HG02852 (cell line): Measurements from ENCODE around the gene SFXN3.

Experiments
- ATAC-seq: cut with Tn5 transposase; IDR thresholded peaks from one replicate; pipeline ENCODE4 v1.9.1; 2021; ENCODE audit warnings: mild to moderate bottlenecking, moderate library complexity; ENCODE audit not compliant: unreplicated experiment

SFXN3 gene

DNA sequence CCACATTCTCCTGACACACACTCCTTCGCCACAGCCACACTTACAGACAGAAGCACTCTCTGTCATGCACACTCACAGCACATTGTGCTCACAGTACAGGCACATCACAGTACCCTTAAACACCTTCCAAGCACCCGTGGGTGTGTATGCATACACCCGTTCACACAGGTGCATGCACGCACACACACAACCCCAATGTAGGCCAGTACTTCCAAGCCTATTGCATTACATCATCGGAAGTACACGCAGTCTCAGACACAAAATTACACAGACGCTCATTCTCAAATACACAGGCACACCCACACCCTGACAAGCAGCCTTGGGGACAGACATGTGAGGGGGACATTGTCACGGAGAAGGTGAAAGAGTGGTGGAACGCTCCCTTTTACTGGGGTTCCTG lies 41.9 kb downstream of the SFXN3 start:
- no peak for ATAC-seq

DNA sequence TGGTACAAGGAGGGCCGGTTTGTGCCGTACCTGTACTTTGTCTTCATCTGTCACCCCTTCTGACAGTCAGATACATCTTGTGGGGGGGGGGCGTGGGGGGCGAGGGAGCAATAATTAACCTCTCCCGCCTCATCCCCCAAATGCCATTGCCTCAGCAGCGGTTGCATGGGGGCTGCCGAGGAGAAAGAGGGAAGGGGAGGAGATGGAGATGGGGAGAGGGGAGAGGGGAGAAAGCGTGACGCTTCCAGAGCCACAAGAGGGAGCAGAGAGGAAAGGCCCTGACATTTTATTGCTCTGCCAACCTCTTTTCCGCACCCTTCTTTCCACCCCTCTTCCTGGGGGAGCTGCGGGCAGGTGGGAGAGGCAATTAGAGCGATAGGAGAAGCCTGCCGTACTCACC lies 42.6 kb downstream of the SFXN3 start:
- no peak for ATAC-seq

DNA sequence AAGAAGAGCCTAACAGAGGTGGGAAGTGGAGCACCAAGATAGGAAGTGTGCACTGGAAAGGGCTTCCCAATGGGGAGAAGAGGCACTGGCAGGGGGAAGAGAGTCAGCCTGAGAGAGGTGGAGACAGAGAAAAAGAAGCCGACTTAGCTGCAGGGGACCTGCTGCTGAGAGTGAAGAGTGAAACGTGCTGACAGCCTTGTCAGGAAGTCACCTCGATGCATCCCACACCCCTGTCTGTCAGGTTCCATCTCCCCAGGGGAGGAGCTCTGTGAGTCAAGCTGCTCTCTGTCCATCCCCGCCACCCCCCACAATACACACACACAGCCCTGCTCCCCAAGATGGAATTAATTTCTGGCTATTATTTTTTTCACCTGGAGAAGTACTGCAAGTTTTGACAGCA lies 44.7 kb downstream of the SFXN3 start:
- no peak for ATAC-seq

DNA sequence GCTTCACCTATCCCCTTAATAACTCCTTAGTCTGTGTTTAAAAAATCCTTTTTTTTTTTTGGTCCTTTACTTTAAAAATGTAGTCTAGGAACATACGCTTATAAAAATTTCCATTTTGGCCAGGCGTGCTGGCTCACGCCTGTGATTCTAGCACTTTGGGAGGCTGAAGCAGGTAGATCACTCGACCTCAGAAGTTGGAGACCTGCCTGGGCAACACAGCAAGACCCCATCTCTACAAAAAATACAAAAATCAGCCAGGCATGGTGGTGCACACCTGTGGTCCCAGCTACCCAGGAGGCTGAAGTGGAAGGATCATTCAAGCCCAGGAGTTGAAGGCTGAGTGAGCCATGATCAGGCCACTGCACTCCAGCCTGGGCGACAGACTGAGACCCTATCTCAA lies 45.6 kb downstream of the SFXN3 start:
- no peak for ATAC-seq

DNA sequence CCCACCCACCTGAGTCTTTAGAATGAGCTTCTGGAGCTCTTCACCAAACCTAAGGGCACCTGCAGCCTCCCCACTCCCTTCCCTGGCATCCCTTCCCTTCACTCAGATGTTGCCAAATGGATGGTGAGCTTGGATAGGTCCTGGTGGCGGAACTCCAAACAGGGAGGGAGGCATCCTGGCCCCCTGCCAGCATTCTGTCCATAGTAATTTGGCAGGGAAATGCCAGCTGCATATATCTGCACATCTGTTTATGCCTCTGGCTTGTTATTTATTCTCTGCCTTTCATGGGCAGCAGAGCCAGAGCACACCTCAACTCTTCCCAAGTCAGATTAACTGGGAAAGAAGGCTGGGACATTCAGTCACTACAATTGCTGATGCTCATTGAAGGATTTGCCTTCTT lies 48.8 kb downstream of the SFXN3 start:
- ATAC-seq, result no peak

DNA sequence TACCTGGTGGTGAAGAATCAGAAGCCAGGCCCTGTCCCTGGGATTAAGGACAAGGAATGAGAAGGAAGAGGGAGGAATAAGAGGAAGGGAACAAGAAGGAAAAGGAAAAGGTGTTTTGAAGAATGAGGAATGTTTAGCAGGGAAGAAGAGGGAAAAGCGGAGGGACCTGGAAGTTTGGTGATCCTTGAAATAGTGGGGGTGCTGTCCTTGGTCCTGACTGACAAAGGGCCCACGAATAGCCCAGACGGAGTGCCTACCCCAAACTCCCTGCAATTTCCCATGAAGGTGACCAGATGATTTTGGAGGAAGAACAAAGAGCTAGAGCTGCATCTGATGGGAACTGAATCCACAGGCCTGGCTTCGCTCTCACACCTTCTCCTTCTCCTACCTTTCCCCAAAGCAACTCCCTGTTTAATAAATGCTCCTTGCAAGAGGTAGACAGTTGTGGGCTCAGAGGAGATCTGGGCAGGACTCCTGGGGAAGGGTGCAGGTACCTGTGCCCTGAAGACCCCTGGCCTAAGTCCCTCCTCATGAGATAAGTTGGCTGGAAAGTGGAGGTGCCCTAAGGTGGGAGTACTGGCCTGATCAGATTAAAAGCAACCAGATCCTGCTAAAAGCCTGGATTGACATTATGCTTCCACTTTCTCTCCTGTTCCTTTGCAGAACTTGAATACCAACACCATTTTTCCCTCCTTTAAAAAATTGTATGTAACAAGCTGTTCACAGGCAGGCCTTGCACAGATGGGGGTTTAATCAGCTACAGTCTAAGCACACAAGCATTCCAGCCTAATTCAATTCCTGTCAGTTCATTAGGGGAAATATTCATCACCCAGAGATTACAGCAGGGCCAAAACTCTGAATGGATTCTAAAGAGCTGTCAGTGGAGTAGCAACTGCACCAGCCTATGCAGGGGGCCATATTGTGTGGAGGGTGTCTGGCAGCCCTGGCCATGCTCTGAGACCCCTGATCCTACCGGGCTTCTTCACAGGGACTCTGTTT lies 50.2 kb downstream of the SFXN3 start:
- no peak for ATAC-seq

DNA sequence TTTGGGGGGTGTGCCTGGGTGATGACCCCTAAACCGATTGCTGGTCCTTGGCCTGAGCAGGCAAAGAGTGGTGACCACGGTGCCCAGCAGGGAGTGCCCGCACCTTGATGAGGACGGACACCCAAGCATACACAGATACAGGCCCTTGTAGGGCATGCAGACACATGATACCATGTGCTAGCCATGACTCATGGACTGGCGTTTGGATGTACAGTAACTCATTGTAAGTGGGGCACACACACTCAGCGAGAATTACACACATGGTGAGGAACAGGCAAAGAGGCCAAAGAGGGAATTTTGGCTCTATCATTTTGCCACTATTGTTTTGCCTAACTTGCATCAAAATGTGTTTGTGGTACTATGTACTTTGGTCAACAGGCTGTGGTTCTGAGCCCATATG lies 54.8 kb downstream of the SFXN3 start:
- ATAC-seq, result no peak

DNA sequence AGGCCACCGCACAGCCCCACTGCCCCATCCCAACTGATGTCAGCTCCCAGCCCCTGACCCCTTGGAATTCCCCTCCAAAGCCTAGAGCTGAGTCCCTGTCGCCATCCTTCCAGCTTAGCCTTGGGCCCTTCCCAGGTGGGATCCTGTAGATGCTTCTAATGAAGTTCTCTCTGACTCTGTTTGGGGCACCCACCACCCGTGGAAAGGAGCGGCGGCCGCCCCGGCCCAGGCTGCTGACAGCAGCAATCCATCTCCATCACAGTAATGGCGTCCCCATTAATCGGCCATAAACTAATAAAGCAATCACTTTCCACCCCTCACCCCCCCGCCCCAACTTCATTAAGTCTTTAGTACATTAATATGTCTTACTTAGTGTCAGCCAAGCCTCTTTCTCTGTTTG lies 56.3 kb downstream of the SFXN3 start:
- ATAC-seq, result no peak

DNA sequence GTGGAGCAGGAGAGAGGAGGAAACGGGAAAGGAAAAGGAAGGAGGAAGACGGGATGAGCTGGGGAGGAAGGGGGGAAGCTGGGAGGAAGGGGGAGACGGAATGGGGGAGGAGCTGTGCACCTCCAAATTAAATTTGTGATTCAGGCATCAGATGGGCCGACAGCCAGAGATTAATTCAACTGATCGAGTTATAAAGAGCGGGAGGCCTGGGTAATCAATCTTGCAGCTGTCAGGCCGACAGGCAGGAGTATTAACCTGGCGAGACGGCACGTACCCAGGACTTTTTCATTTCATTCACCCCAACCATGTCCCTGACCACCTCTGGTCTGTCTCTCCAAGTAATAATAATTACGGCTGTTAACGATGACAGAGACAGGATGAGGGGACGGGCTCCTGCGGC lies 56.9 kb downstream of the SFXN3 start:
- ATAC-seq, result no peak

DNA sequence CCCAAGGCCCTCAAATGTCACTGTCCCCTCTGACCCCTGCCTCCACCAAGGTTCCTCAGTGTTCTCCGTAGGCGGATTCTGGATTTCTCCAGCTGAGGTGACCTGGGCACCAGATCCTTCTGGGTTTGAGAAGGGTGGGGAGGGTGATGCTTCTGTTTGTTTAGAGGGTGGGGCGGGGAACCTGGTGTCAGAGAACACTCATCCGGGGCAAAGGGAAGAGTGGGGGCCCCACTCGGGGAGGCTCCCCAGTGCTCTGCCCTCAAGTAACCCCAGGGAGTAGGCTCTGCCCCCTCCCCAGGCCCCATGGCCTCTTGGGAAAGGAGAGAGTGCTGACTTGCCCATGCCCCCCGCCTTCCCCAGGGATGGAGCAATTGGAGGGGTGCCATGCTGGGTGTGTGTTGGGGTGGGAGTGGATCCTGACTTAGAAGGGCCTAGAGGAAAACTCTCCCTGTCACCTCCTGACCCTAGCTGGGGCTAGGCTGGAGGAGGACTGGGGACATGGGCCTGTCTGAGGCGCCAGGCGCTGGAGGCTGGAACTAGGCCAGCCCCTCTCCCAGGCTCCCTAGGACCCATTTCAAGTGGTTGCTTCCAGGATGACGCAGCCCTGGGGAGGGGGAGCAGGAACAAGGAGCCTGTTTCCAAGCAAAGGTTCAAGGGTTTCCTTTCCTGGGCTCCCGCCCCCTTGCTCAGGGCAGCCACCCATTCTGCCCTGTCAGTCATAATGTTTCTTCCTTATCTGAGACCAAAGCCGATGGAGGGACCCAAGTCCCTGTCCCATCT lies 58.7 kb downstream of the SFXN3 start:
- no peak for ATAC-seq

DNA sequence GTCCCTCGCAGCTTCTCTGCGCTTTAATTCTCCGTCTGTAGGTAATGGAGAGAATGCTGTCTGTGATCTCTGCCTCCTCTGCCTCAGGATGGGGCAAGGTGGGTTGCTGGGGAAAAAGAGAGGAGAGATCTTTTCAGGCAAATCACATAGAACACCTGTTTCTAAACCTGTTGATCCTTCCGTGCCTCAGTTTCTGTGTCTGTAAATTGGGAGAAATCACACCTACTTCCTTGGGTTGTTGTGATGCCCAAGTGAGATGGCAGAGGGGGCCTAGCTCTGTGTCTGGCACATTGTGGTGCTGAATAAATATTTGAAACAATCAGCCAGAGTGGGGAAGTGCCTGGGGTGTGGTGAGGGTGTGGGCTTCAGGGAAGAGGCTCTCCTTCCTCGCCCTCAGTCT lies 59.6 kb downstream of the SFXN3 start:
- ATAC-seq, result no peak
